Measurements from ENCODE around the gene NCOA6. TPM values are rescaled to one million over a fixed set of nuclear protein-coding genes. Genes with fewer than 3 reads are reported as not detected.

The NCOA6 gene
- total RNA-seq, 1 donor from 2014 or later = 59.5 TPM

DNA sequence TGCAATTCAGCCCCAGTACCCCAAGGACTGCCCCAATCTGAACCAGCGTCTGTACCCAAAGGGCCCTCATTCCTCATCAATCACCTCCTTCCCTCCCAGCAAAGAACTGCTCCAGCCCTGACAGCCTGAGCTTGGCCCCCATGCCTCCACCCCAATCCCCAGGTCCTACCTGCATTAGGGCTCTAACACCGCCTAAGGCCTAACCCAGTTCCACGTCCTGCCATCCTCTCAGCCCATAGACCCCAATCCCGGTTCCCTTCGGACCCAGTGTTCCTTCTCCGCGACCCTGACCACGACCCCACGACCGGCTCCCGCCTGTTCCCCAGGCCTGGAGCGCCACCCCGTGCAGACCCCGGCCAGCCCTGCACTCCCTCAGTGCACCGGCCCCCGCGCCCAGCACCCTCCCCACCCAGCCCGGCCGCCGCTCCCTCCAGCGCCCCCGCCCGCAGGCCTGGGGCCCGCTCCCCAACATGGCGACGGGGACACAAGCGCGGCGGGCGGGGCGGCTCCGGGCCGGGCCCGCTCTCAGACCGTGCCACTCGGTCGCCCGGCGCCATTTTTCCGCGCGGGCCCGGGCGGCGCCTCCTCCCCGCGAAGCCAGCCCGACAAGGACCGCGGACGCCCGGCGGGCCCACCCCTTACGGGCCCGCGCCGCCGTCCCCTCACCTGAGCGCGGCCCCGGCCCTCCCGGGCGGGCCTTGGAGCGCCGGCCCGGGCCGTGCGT lies 483 bp downstream of the NCOA6 start:
- Mint-ChIP-seq H3K27me3 (no peaks in the 10 kb centered on the region), H3K4me3 (peak overlapping the region; percentile 99), H3K4me1 (ENCODE audit: unreplicated experiment) (peaks cover 29% of the 10 kb centered on the region), H3K36me3 (peaks cover 27% of the 10 kb centered on the region), H3K27ac (peak overlapping the region; percentile 94), H3K9me3 (no peaks in the 10 kb centered on the region)
- TF ChIP-seq, protein P1, sequence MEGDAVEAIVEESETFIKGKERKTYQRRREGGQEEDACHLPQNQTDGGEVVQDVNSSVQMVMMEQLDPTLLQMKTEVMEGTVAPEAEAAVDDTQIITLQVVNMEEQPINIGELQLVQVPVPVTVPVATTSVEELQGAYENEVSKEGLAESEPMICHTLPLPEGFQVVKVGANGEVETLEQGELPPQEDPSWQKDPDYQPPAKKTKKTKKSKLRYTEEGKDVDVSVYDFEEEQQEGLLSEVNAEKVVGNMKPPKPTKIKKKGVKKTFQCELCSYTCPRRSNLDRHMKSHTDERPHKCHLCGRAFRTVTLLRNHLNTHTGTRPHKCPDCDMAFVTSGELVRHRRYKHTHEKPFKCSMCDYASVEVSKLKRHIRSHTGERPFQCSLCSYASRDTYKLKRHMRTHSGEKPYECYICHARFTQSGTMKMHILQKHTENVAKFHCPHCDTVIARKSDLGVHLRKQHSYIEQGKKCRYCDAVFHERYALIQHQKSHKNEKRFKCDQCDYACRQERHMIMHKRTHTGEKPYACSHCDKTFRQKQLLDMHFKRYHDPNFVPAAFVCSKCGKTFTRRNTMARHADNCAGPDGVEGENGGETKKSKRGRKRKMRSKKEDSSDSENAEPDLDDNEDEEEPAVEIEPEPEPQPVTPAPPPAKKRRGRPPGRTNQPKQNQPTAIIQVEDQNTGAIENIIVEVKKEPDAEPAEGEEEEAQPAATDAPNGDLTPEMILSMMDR (conservative IDR thresholded peaks at IDR 0.05) = peak; percentile 36
- peak; percentile 85 for DNase-seq (ENCODE audit: extremely low spot score, unreplicated experiment)

DNA sequence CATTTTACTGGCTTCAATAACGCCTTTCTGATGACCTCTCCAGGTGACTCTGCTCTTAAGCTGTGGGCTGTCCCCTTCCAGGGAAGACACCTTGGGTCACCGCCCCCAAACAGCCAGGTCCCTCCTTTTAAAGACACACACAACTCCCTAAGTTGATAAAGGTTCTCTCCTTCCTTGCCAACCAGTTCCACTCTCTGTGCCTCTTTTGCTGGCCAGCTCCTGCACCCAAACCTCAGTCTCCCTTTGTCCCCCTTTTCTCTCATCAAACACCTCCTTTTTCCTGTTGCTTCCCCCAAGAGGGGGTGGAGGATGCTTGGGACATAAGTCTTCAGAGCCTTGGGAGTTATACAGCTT lies 1.0 kb downstream of the NCOA6 start:
- TF ChIP-seq, protein P1 (conservative IDR thresholded peaks at IDR 0.05) = no peak
- Mint-ChIP-seq H3K4me1 (ENCODE audit: unreplicated experiment) (peaks cover 29% of the 10 kb centered on the region), H3K27me3 (no peaks in the 10 kb centered on the region), H3K9me3 (no peaks in the 10 kb centered on the region), H3K27ac (peak overlapping the region; percentile 94), H3K4me3 (peak overlapping the region; percentile 99), H3K36me3 (peaks cover 27% of the 10 kb centered on the region)
- no peak for DNase-seq (ENCODE audit: extremely low spot score, unreplicated experiment)

DNA sequence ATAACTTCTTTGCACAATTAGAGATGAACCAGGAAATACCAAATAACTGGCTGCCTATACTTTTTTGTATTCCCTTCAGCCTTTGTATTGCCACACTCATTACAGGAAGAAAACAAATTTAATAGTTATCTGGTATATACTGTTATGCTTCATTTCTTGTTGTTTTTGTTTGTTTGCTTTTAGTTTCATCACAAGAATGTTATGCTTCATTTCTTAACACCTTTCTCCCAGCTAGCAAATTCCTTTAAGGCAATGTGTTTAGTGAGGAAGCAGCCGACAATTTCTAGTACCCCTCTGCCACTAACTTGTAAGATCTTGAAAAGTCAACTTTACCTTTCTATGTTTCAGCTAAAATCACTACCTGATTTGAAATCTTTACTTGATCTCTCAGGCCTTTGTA lies 1.4 kb downstream of the NCOA6 start:
- TF ChIP-seq, protein P1 (conservative IDR thresholded peaks at IDR 0.05) = no peak
- Mint-ChIP-seq H3K4me1 (ENCODE audit: unreplicated experiment) (peaks cover 31% of the 10 kb centered on the region), H3K27ac (peak overlapping the region; percentile 94), H3K9me3 (no peaks in the 10 kb centered on the region), H3K4me3 (peak overlapping the region; percentile 99), H3K27me3 (no peaks in the 10 kb centered on the region), H3K36me3 (peaks cover 27% of the 10 kb centered on the region)
- no peak for DNase-seq (ENCODE audit: extremely low spot score, unreplicated experiment)

DNA sequence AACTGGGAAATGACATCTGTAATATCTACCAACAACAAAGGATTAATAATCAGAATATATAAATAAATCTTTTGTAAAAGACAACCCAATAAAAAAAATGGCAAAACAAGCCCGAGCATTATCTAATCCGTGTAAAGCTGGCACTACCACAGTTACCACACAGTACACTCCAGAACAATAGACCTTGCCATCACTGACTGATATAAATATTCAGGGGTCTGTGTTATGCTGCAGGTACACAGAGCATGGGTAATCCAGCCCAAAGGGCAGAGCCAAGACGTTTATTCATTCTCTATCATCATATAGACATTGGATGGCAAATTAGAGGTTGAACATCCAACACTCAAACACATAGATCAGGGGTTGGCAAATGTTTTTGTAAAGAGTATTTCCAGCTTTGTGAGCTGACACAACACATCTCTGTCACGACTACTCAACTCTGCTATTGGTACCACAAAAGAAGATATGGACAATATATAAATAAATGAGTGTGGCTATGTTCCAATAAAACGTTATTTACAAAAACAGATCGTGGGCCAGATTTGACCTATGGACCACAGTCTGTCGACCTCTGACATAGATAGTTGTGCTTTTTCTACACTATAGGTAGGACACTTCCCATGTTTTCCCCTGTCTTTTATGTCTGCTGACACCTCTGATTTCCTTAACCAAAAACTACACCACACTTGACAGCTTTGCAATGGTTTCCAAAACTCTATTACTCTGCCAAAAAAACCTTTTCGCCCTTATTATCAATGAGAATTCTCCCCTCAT lies 4.5 kb downstream of the NCOA6 start:
- TF ChIP-seq, protein P1 (conservative IDR thresholded peaks at IDR 0.05) = no peak
- no peaks in the 10 kb centered on the region for H3K9me3 Mint-ChIP-seq
- no peak for DNase-seq (ENCODE audit: extremely low spot score, unreplicated experiment)
- no peaks in the 10 kb centered on the region for H3K27me3 Mint-ChIP-seq
- H3K4me3 Mint-ChIP-seq = no peak overlapping the region
- H3K4me1 Mint-ChIP-seq (ENCODE audit: unreplicated experiment) = peaks cover 47% of the 10 kb centered on the region
- peaks cover 24% of the 10 kb centered on the region for H3K36me3 Mint-ChIP-seq
- no peak overlapping the region for H3K27ac Mint-ChIP-seq

DNA sequence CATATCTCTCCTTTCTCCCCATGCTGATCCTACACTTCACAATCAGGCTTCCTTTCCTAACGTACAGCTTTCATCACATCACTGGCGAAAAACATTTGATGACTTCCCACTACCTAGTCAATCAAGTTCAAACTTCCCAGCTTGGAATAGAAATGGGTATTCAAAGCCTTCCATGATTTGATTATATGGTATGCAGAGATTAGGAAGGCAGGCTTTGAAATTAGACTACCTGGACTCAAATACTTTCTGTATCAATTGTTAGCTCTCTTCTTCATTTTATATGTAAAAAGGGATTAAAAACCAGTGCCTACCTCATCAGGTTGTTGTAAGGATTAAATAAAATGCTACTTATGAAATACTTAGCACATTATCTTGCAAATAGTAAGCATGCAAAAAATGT lies 7.7 kb downstream of the NCOA6 start:
- no peak overlapping the region for H3K27ac Mint-ChIP-seq
- H3K36me3 Mint-ChIP-seq = peaks cover 15% of the 10 kb centered on the region
- H3K27me3 Mint-ChIP-seq = no peaks in the 10 kb centered on the region
- peaks cover 44% of the 10 kb centered on the region for H3K4me1 Mint-ChIP-seq (ENCODE audit: unreplicated experiment)
- TF ChIP-seq, protein P1 (conservative IDR thresholded peaks at IDR 0.05) = no peak
- H3K9me3 Mint-ChIP-seq = no peaks in the 10 kb centered on the region
- no peak for DNase-seq (ENCODE audit: extremely low spot score, unreplicated experiment)
- no peak overlapping the region for H3K4me3 Mint-ChIP-seq

All from type B pancreatic cell (in vitro differentiated cells).